ENCODE measurements around the gene JHY.

The JHY gene

DNA sequence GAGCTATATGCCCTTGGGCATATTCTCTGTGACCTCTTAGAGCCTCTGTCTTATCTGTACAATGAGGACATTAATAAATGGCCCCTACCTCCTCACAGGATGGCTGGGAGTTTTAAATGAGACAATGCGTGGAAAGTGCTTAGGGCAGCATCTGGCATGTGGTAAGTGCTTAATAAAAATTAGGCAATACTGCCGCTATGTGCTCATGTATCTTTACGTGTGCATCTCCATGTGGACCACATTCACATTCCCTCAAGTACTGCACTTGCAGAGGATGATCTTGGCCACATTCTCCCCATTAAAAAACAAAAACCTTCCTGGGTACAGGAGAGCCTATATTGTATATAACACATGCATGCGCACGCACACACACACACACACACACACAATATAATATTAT is 118.2 kb downstream of the JHY start:
- DNase-seq (ENCODE audit: low read depth, low spot score) = no peak
- no peak overlapping the region for H3K27ac ChIP-seq

DNA sequence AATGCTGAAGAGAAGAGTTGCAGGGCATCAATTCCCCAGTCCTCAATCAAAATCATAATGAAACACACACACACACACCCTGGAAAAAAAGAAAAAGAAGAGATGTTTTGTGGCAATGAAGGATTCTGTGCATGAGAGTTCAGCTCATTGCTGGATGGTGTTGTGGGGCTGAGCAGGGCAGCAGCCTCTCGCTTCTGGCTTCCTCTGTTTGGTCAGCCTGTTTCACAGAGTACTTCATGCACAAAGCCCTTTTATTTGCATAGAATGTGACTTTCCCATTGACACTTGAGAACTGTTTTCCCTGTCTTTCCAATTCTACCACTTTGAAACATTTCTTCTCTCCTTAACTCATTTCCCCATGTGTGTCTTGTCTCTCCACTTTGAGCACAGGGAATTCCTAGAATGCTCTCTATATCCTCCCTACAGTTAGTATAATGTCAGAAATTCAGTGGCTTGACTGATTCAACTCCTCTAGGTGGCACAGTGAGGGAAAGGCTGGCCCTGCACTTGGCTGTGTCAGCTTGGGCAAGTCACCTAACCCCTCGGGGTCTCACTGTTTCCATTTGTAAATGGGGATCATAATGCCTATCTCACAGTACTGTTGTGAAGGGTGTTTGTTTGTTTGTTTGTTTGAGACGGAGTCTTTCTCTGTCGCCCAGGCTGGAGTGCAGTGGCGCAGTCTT is 124.4 kb downstream of the JHY start:
- no peak for DNase-seq (ENCODE audit: low read depth, low spot score)
- no peak overlapping the region for H3K27ac ChIP-seq

All from epithelial cell of prostate (primary cell).